Lung (tissue), 12 donors: ENCODE results near the gene FAM222A. TPM values are rescaled to one million over a fixed set of nuclear protein-coding genes. Genes with fewer than 3 reads are reported as not detected.

Experiments
- ATAC-seq: fragments of 200-7000 bp; cut with Tn5 transposase; one replicate; pipeline ENCODE4 v1.9.1; 2020; ENCODE audit warnings: moderate number of reproducible peaks; ENCODE audit not compliant: insufficient read depth, low FRiP score
- DNase-seq, 3 donors: peaks; one replicate each; pipeline ENCODE4 v3.0.0-alpha.2; 2013 to 2017
- H3K27ac ChIP-seq, 2 donors: one replicate each; pipeline ENCODE4 v1.5.1; 2013; ENCODE audit warnings: mild to moderate bottlenecking in 2 of 2, moderate library complexity in 2 of 2, control low read depth in 1 of 2, inconsistent platforms in 1 of 2, low read depth in 1 of 2, low read length in 1 of 2
- H3K27me3 ChIP-seq, 3 donors: one replicate each; pipeline ENCODE4 v1.5.1; 2013; ENCODE audit warnings: low read length in 2 of 3; ENCODE audit not compliant: control insufficient read depth in 3 of 3, insufficient read depth in 3 of 3
- H3K36me3 ChIP-seq, 4 donors: one replicate each; pipeline ENCODE4 v1.5.1; 2013; ENCODE audit warnings: low read length in 4 of 4, mild to moderate bottlenecking in 1 of 4, moderate library complexity in 1 of 4; ENCODE audit not compliant: control insufficient read depth in 4 of 4, insufficient read depth in 4 of 4
- H3K4me1 ChIP-seq, 5 donors: one replicate each; pipeline ENCODE4 v1.5.1; 2013; ENCODE audit warnings: low read length in 5 of 5, mild to moderate bottlenecking in 2 of 5, moderate library complexity in 1 of 5; ENCODE audit not compliant: control insufficient read depth in 5 of 5, insufficient read depth in 5 of 5
- H3K4me3 ChIP-seq: one replicate; pipeline ENCODE4 v1.5.1; 2013; ENCODE audit warnings: mild to moderate bottlenecking, control low read depth, moderate library complexity
- H3K9ac ChIP-seq, 2 donors: one replicate each; pipeline ENCODE4 v1.5.1; 2013; ENCODE audit warnings: low read length in 2 of 2, control low read depth in 1 of 2; ENCODE audit not compliant: insufficient read depth in 1 of 2
- H3K9me3 ChIP-seq, 4 donors: one replicate each; pipeline ENCODE4 v1.5.1; 2013; ENCODE audit warnings: low read length in 3 of 4, mild to moderate bottlenecking in 1 of 4, moderate library complexity in 1 of 4; ENCODE audit not compliant: control insufficient read depth in 4 of 4, insufficient read depth in 3 of 4
- WGBS, 2 donors: extraction: QIAGEN DNeasy Blood & Tissue Kit; methylation state at CpG; one replicate each; pipeline ENCODE4 v1.1.7; 2013; 5-methylcytosine and 5-hydroxymethylcytosine counted together
- polyA plus RNA-seq, 2 donors: library from polyadenylated mRNA; stranded (reverse); fragments of 200-250 nt; gene quantifications; one replicate each; pipeline ENCODE4 v1.2.1, GENCODE V29; 2013
- total RNA-seq, 2 donors: library from RNA; depleted of rRNA in 1 of 2; stranded (reverse); fragments of >200 nt in 1 of 2; gene quantifications; one replicate each; pipeline ENCODE4 v1.2.1, GENCODE V29; 2014 to 2021
- TF ChIP-seq, protein P1 (sequence below): IDR thresholded peaks from 2 replicates; pipeline ENCODE4 v1.5.1; 2012; ENCODE audit warnings: mild to moderate bottlenecking; ENCODE audit errors: control extremely low read depth, extremely low read depth
- donor health status: control.
- donor health status: control.
- donor health status: Bipolar disorder and iron deficiency.
- donor health status: healthy.
- donor health status: DM: yes; HTN: yes; CAD: no.

The FAM222A gene
- total and polyA plus RNA-seq, 4 donors: 0.28 to 2.6 (median 1.1) TPM

DNA sequence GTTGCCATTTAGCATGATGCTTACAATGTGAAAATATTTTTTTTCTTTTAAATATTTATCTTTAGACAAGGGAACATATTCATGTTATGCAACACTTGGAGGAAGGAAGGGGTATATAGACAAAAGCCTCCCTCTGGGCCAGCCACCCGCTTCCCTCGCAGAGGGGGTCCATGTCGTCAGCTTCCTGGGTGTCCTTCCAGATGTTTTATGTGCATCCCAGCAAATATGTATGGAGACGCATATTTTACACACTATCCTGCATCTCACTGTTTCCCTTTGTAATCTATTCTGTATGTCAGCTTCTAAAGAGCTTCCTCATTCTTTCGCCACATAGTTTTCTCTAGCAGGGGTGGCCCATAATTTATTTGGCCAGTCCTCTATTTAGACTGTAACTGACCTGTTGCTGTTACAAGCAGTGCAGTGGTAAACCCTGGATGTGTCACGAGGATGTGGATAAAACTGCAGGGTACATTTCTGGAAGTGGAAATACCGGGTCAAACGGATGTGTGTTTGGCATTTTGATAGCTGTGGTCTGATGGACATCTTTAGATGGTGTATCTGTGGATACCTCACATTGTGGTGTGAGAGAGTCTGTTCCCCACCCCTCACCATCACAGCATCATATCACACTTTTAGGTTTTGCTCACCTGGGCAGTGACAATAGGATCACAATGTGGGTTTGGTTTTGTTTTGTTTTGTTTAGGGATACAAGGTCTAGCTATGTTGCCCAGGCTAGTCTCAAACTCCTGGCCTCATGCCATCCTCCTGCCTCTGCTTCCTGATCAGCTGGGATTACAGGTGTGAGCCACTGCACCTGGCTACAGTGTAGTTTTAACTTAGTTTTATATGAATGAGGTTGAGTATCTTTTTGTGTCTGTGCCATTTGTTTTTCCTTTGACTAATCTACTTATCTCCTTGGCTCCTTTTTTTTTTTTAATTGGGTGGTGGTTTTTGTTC is 31.6 kb downstream of the FAM222A start:
- no peaks in the 10 kb centered on the region for H3K36me3 ChIP-seq
- DNase-seq (peak; percentile 92 to 94 (median 94)), ATAC-seq (no peak)
- no peaks in the 10 kb centered on the region for H3K9me3 ChIP-seq
- no peaks in the 10 kb centered on the region for H3K27me3 ChIP-seq
- H3K4me1 ChIP-seq: peaks cover 0 to 15% (median 7%) of the 10 kb centered on the region in 5 donors
- H3K27ac ChIP-seq: no peak overlapping the region
- 21 to 31% methylated on average over 8 of the region's 8 CpGs for whole genome bisulfite sequencing, 2 donors
- H3K9ac ChIP-seq: no peak overlapping the region
- TF ChIP-seq, protein P1, sequence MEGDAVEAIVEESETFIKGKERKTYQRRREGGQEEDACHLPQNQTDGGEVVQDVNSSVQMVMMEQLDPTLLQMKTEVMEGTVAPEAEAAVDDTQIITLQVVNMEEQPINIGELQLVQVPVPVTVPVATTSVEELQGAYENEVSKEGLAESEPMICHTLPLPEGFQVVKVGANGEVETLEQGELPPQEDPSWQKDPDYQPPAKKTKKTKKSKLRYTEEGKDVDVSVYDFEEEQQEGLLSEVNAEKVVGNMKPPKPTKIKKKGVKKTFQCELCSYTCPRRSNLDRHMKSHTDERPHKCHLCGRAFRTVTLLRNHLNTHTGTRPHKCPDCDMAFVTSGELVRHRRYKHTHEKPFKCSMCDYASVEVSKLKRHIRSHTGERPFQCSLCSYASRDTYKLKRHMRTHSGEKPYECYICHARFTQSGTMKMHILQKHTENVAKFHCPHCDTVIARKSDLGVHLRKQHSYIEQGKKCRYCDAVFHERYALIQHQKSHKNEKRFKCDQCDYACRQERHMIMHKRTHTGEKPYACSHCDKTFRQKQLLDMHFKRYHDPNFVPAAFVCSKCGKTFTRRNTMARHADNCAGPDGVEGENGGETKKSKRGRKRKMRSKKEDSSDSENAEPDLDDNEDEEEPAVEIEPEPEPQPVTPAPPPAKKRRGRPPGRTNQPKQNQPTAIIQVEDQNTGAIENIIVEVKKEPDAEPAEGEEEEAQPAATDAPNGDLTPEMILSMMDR: no peak
- no peak overlapping the region for H3K4me3 ChIP-seq

DNA sequence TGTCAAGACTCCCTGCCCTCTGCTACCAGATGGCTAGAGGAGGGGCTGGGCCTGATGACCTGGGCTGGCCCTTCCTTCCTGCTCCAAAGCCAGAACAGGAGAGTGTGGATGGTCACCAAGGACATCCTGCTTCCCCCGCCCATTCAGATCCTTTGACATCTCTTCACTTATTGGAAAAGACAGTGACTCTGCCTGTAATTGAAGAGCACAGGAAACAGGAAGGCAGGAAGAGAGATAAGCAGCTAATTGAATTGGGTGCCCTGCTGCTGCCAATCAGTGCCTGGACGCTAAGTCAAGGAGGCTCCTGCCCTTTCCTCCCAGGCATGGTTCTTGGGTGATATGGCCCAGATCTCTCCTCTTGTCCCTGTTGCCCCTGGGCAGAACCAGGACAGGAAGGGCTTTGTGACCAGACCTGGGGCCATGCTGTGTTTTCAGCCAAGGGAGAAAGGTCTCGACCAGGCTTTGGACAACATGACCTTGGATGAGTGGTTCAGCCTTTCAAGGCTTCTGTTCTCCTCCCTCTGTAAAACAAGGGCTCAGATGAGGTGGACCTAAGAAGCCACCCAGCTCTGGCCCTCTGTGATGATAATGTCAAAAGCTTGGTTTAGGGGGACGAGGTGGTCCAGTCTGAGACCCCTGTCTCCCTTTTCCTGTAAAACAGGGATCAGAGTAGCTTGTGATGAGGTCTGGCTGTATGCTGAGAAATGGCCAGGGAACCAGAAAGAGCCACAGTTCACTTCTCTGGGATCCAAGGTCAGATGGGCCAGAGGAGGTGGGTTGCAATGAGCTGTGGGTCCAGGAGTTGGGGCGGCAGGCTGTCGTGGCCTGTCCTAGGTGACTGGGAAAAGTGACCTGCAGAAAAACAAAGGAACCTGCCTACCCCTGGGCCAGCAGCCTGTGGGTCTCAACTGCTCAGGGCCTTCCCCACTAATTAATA is 38.8 kb downstream of the FAM222A start:
- no peaks in the 10 kb centered on the region for H3K36me3 ChIP-seq
- no peak overlapping the region for H3K9ac ChIP-seq
- WGBS, 2 donors: 78 to 86% methylated on average over 6 of the region's 6 CpGs
- peaks cover 0 to 7% (median 0%) of the 10 kb centered on the region in 5 donors for H3K4me1 ChIP-seq
- TF ChIP-seq, protein P1: no peak
- H3K9me3 ChIP-seq: no peaks in the 10 kb centered on the region
- ATAC-seq: no peak
- H3K27me3 ChIP-seq: no peaks in the 10 kb centered on the region
- DNase-seq: peak in 1 of 3 donors; percentile 6
- no peak overlapping the region for H3K27ac ChIP-seq
- H3K4me3 ChIP-seq: no peak overlapping the region

DNA sequence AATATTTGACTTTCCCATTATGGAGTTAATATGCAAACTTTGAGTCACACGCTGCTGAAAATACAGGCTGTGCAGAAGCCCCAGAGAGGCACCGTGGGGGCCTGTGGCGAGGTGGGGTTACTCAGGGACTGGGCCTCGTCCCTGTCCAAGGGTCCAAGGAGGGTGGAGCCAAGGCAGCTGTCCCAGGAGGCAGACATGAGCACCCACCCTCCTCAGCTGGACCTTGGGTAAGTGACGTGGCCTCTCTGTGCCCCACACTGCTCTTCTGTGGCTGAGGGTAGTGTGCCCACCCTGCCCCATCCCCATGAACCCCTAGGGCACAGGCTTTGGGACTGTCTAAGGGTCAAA is 39.4 kb downstream of the FAM222A start:
- ATAC-seq (no peak), DNase-seq (peak in 1 of 3 donors; percentile 7)
- peaks cover 0 to 7% (median 0%) of the 10 kb centered on the region in 5 donors for H3K4me1 ChIP-seq
- H3K27ac ChIP-seq: peak overlapping the region in 1 of 2 donors; percentile 55
- no peaks in the 10 kb centered on the region for H3K9me3 ChIP-seq
- TF ChIP-seq, protein P1: no peak
- H3K36me3 ChIP-seq: no peaks in the 10 kb centered on the region
- H3K4me3 ChIP-seq: no peak overlapping the region
- H3K9ac ChIP-seq: no peak overlapping the region
- 73 to 92% methylated on average over 5 of the region's 5 CpGs for WGBS, 2 donors
- no peaks in the 10 kb centered on the region for H3K27me3 ChIP-seq
